Measurements from ENCODE around the gene STARD3.
A peak's percentile ranks its signal among the peaks of the same experiment; 100 is the strongest.

STARD3 gene

GRCh38 chr17:39621523-39622379, 15.2 kb upstream of the STARD3 start:
- peak; percentile 100 for DNase-seq

GRCh38 chr17:39622380-39623006, 14.5 kb upstream of the STARD3 start:
- DNase-seq = no peak

DNA sequence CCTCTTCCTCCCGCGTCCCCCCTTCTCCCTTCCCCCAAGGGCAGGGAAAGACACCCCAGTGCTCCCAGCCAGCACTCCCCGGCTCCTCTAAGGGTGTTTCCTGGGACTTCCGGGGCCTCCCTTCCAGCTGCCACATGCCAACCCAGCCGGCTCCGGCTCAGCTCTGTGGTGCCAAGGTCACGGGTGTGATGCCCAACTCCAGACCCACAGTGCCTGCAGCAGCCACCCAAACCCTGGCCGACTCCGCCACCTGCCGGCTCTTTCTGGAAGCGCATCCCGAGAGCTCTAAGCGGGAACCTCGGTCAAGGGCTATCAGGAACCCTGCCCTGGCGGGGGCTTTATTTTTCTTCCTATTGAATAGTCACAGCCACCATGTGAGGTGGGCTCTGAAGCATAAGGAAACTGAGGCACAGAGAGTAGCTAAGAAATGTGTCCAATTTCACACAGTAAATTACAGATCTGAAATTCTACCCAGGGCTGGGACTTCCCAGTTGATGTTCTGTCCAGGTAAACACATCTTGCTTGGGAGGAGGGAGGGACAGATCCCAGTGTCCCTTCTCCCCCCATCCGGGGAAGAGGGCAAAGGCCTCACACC, 13.5 kb upstream of the STARD3 start:
- peak; percentile 96 for DNase-seq

- no peak for DNase-seq
Observed at GRCh38 chr17:39624313-39624712, 12.6 kb upstream of the STARD3 start.

- DNase-seq = no peak
Observed at GRCh38 chr17:39625198-39625785, 11.7 kb upstream of the STARD3 start.

DNA sequence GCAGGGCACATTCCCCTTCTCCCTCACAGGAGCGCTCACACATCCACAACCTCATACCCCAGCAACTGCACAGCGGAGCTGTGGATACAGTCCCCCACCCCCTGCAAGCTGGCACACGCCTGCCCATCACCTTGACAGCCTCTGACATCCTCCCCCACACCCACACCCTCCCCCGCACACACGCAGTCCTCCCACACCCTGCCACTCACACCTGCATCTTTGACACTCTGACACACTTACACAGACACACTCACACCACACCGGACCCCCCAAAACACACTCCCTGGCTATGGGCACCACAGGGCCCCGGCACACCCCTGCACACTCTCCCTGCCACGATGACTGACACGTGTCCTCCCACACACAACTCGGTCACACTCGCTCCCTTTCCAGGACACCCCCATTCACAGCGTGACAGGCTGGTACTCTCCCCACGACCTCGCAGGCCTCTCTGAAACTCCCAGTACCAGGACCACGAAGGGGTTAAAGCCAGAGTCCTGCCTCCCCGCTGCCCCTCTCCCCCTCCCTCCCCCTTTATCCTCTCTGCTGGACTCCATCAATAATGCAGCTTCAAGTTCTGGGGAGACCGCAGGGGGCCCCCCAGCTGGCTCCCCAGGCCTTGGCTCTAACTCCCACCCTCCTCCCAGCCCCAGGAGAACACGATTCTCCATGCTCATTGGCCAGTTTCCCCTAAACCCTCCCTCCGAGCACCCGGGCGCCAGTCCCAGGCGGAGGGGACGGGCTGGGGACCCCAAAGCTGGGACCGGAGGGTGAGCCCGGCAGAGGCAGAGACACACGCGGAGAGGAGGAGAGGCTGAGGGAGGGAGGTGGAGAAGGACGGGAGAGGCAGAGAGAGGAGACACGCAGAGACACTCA, 10.5 kb upstream of the STARD3 start, which contains the start of gene PPP1R1B:
Gene PPP1R1B, plus strand, starts transcription at position 782 of the 876 bp plus-strand sequence. CDS start 441 bp downstream, outside the sequence.
- DNase-seq = peak; percentile 61

GRCh38 chr17:39627047-39627711, 9.8 kb upstream of the STARD3 start:
- no peak for DNase-seq

DNA sequence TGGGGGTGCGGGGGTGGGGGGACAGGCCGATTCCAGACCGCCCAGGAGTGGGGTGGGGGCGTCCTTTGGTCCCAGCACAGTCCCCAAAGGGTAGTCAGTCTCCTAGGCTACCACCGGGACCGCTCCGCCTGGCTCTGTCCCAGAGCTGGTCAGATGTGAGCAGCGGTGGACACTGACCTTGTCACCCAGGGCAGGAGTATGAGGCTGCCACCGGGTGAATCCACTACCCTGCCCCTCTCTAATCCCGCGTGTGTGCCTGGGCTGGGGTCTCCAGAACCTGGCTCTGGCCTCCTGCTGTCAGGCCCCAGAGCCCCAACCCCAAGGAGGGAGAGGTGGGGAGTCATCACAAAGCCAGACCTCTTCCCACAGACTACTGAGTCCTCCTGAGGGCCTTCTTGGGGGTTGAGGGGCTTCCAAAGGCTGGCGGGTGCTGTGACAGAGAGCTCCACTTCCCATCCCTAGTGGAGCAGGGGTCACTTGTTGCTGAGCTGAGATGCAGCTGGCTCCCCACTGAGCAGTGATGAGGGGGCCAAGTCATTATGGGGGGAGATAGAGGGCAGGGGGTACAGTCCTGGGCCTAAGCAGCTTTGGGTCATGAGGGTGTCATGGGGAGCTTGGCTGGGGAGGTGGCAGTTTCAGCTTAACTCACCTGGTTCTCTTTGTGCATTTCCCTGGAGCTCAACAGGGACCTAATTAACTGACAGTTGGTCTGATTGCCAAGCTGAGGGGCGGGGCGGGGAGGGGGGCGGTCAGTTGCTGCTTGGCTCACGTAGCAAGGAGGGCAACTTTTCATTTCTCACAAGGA, 9.0 kb upstream of the STARD3 start:
- DNase-seq = no peak

- no peak for DNase-seq
Observed at GRCh38 chr17:39628655-39629493, 8.1 kb upstream of the STARD3 start.

DNA sequence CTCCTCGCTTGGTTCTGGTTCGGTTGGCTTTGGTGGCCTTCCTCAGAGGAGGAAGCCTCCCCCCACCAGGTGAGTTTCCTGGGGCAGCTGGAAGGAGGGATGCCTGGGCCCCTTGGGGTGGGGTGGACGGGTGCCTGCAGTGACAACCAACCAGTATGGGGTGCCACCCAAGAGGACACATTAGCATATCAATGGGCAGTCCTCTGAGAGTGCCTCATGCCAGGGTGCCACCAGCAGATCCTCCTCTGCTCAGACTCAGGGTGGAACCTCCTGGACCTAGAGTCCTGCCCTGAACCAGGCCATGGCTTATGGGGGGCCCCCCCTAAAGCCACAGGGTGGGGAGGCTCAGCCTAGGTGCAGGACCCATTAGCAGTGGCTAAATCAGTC, 7.5 kb upstream of the STARD3 start:
- no peak for DNase-seq

DNA sequence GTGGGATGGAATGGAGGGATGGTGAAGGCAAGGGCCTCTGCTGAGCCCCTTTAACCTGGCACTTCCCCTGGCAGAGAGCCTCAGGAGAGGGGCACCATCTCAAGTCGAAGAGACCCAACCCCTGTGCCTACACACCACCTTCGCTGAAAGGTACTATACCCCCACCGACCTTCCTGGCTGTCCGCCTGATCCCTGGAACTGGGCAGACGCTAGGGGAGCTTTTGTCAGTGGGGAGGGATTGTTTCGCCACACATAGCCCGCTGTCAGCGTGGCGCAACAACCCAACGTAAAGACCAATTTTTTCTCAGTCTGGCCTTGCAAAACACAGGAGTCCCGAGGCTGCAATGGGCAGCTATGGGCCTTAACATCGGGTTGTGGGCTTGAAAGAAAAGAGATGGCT, 7.0 kb upstream of the STARD3 start:
- DNase-seq = no peak

- DNase-seq = no peak
Observed at GRCh38 chr17:39631403-39631802, 5.5 kb upstream of the STARD3 start.

GRCh38 chr17:39632153-39632941, 4.6 kb upstream of the STARD3 start:
- DNase-seq = no peak

DNA sequence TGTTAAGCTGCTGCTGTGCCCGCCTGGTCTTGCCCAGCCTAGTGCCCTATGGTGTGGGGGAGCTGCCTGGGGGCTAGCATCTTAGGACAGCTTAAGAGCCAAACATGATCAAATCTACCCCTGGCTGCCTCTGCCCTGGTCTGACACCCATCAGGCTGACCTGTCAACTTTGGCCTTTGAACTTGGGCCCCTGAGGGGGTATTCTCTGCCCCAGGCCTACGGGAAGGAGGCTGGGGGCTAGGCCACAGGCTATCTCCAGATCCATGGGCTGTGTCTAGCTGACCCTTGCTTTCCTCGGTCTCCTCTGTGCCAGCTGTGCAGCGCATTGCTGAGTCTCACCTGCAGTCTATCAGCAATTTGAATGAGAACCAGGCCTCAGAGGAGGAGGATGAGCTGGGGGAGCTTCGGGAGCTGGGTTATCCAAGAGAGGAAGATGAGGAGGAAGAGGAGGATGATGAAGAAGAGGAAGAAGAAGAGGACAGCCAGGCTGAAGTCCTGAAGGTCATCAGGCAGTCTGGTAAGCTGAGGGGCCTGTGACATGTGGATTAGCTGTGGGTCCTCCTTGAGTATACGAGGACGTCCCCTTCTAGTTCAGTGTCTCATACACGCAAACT, 3.3 kb upstream of the STARD3 start:
- DNase-seq = no peak

GRCh38 chr17:39634384-39634871, 2.5 kb upstream of the STARD3 start:
- no peak for DNase-seq

DNA sequence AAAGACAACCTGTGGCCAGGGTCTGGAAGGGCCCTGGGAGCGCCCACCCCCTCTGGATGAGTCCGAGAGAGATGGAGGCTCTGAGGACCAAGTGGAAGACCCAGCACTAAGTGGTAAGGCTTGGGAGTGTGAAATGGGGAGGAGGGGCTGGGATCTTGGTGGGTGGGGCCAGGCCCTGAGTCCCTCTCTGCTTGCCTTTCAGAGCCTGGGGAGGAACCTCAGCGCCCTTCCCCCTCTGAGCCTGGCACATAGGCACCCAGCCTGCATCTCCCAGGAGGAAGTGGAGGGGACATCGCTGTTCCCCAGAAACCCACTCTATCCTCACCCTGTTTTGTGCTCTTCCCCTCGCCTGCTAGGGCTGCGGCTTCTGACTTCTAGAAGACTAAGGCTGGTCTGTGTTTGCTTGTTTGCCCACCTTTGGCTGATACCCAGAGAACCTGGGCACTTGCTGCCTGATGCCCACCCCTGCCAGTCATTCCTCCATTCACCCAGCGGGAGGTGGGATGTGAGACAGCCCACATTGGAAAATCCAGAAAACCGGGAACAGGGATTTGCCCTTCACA, 1.2 kb upstream of the STARD3 start:
- no peak for DNase-seq

GRCh38 chr17:39636587-39636926, 387 bp upstream of the STARD3 start:
- DNase-seq = no peak

- DNase-seq = no peak
Observed at GRCh38 chr17:39638317-39638716, 1.4 kb downstream of the STARD3 start.

All from activated CD8-positive, alpha-beta memory T cell treated with anti-CD3 and anti-CD28 coated beads for 24 hours (primary cell).